HepG2 (cell line): ENCODE measurements around the gene TK1. TPM values are rescaled to one million over a fixed set of nuclear protein-coding genes. Genes with fewer than 3 reads are reported as not detected.

Experiments
- BRD4 ChIP-seq: sonication (generic); formaldehyde crosslinking; IDR thresholded peaks from 2 replicates; pipeline ENCODE4 v1.4.0; 2020; ENCODE audit warnings: missing genetic modification reagents
- KDM4B ChIP-seq: sonication (generic); formaldehyde crosslinking; IDR thresholded peaks from 2 replicates; pipeline ENCODE4 v1.4.0; 2020; ENCODE audit warnings: missing genetic modification reagents
- MIER3 ChIP-seq: IDR thresholded peaks from 2 replicates; pipeline ENCODE4 v1.6.1; 2016; ENCODE audit warnings: missing compliant biosample characterization, borderline replicate concordance
- NBN ChIP-seq: fragments of 450-650 bp; conservative IDR thresholded peaks from 2 replicates; pipeline ENCODE4 v1.6.1; 2017
- RFX1 ChIP-seq: fragments of 450-650 bp; IDR thresholded peaks from 2 replicates; pipeline ENCODE4 v1.6.1; 2017
- SAP130 ChIP-seq: IDR thresholded peaks from 2 replicates; pipeline ENCODE4 v1.6.1; 2016; ENCODE audit warnings: low read depth
- SMC3 ChIP-seq: IDR thresholded peaks from 2 replicates; pipeline ENCODE4 v1.6.1; 2011; ENCODE audit warnings: low read length, improper control_type of control experiment
- SRSF1 ChIP-seq: fragments of 200-400 bp; formaldehyde crosslinking; optimal IDR thresholded peaks from 2 replicates; pipeline ENCODE3; 2017; ENCODE audit warnings: mild to moderate bottlenecking, low read depth, low read length, moderate library complexity
- ZNF160 ChIP-seq: sonication (generic); formaldehyde crosslinking; IDR thresholded peaks from 2 replicates; pipeline ENCODE4 v1.8.0; 2022; ENCODE audit warnings: mild to moderate bottlenecking, inconsistent platforms, missing genetic modification reagents
- ZNF34 ChIP-seq: sonication (generic); formaldehyde crosslinking; IDR thresholded peaks from 2 replicates; pipeline ENCODE4 v1.4.0; 2020; ENCODE audit warnings: mild to moderate bottlenecking, missing genetic modification reagents, borderline replicate concordance
- ZSCAN31 ChIP-seq: sonication (generic); formaldehyde crosslinking; IDR thresholded peaks from 2 replicates; pipeline ENCODE4 v1.5.0; 2020; ENCODE audit warnings: low read depth, mild to moderate bottlenecking, missing genetic modification reagents
- polyA plus RNA-seq, 8 experiments: library from polyadenylated mRNA; depleted of rRNA in 3 of 8; stranded (reverse) in 7 of 8; unstranded in 1 of 8; fragments of >200 nt; fragmentation: Illumina TruSeq in 4 of 8; extraction: Trizol in 4 of 8; gene quantifications; 2 replicates each; pipeline versions ENCODE4 v1.2.1 to v1.2.3, GENCODE V29; 2011 to 2016; ENCODE audit warnings: low read depth in 4 of 8, missing spikeins in 1 of 8, mixed read lengths in 1 of 8; ENCODE audit not compliant: insufficient read depth in 1 of 8
- total RNA-seq, 5 experiments: library from RNA; depleted of rRNA; stranded (reverse); fragments of >200 nt; fragmentation: Illumina TruSeq; extraction: Trizol; gene quantifications; 2 replicates each; pipeline ENCODE4 v1.2.3, GENCODE V29; 2016; ENCODE audit warnings: low read depth in 1 of 5
- TF ChIP-seq, protein P1 (sequence below): sonication (generic); formaldehyde crosslinking; IDR thresholded peaks from 2 replicates; pipeline ENCODE4 v1.5.0; 2020; ENCODE audit warnings: mild to moderate bottlenecking, missing genetic modification reagents, borderline replicate concordance
- TF ChIP-seq, protein P2 (sequence below): IDR thresholded peaks from 2 replicates; pipeline ENCODE4 v1.6.1; 2016; ENCODE audit warnings: control low read depth
- TF ChIP-seq, protein P3 (sequence below): sonication (generic); formaldehyde crosslinking; IDR thresholded peaks from 2 replicates; pipeline ENCODE4 v1.8.1; 2022; ENCODE audit warnings: low read depth, mild to moderate bottlenecking, missing genetic modification reagents
- TF ChIP-seq, protein P4 (sequence below): IDR thresholded peaks from 2 replicates; pipeline ENCODE4 v1.6.1; 2016; ENCODE audit warnings: low read depth, control low read depth
- TF ChIP-seq, protein P5 (sequence below): sonication (generic); formaldehyde crosslinking; IDR thresholded peaks from 2 replicates; pipeline ENCODE4 v1.8.0; 2022; ENCODE audit warnings: mild to moderate bottlenecking, missing genetic modification reagents; ENCODE audit not compliant: insufficient replicate concordance

Gene TK1
- total and polyA plus RNA-seq, 2 of the 13 experiments (the other 11 are each of a cell fraction or from before 2014, with no cell fraction given) = 45.0 to 96.0 TPM

DNA sequence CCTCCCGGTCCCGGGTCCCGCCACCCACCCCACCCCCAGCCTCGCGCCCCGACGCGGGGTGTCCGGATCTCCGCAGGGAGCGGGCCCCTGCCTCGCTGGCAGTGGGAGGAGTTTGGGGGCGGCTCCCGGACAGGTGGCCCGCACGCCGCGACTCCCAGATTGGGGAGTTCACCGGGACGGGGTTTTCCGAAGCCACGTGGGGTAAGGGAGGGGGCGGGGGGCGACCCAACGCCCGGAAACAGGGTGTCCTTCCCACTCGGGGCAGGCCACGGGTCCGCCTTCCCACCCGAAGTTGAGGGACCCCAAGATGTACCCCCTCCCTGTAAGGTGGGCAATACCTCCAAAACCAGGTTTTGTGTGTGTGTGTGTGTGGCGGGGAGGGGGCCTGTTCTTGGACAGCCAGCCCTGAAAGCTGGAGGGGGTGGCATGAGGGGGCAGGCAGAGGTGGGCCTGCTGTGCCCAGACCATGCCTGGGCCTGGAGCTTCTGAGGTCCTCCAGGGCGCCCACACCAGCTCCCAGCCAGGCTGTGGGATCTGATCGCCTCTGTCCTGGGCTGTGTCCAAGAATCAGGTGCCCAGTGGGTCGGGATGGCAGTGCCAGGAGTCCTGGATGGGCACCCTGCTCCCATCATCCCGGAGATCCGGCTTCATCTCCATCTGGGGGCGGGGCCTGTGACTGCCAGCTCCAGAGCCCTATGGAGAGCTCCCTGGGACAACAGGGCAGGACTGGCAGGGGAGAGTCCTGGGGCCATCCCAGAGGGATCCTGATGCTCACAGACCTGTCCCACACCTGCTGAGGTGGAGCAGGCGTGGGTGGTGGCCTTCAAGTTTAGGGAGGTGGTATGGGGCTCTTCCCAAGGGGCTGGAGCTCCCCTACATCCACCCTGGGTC, 17.7 kb downstream of the TK1 start (continued):
- TF ChIP-seq, protein P1, sequence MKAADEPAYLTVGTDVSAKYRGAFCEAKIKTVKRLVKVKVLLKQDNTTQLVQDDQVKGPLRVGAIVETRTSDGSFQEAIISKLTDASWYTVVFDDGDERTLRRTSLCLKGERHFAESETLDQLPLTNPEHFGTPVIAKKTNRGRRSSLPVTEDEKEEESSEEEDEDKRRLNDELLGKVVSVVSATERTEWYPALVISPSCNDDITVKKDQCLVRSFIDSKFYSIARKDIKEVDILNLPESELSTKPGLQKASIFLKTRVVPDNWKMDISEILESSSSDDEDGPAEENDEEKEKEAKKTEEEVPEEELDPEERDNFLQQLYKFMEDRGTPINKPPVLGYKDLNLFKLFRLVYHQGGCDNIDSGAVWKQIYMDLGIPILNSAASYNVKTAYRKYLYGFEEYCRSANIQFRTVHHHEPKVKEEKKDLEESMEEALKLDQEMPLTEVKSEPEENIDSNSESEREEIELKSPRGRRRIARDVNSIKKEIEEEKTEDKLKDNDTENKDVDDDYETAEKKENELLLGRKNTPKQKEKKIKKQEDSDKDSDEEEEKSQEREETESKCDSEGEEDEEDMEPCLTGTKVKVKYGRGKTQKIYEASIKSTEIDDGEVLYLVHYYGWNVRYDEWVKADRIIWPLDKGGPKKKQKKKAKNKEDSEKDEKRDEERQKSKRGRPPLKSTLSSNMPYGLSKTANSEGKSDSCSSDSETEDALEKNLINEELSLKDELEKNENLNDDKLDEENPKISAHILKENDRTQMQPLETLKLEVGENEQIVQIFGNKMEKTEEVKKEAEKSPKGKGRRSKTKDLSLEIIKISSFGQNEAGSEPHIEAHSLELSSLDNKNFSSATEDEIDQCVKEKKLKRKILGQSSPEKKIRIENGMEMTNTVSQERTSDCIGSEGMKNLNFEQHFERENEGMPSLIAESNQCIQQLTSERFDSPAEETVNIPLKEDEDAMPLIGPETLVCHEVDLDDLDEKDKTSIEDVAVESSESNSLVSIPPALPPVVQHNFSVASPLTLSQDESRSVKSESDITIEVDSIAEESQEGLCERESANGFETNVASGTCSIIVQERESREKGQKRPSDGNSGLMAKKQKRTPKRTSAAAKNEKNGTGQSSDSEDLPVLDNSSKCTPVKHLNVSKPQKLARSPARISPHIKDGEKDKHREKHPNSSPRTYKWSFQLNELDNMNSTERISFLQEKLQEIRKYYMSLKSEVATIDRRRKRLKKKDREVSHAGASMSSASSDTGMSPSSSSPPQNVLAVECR = no peak
- no peak for TF ChIP-seq ZSCAN31
- no peak for TF ChIP-seq ZNF160 (CRISPR knock-in tag)
- TF ChIP-seq SRSF1 = peak; percentile 79
- TF ChIP-seq SAP130 (CRISPR knock-in tag) = peak; percentile 20; the same call in 1 of the 2 replicates
- TF ChIP-seq, protein P2, sequence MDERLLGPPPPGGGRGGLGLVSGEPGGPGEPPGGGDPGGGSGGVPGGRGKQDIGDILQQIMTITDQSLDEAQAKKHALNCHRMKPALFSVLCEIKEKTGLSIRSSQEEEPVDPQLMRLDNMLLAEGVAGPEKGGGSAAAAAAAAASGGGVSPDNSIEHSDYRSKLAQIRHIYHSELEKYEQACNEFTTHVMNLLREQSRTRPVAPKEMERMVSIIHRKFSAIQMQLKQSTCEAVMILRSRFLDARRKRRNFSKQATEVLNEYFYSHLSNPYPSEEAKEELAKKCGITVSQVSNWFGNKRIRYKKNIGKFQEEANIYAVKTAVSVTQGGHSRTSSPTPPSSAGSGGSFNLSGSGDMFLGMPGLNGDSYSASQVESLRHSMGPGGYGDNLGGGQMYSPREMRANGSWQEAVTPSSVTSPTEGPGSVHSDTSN (CRISPR knock-in tag) = peak; percentile 77
- no peak for TF ChIP-seq KDM4B (CRISPR knock-in tag)
- TF ChIP-seq, protein P3, sequence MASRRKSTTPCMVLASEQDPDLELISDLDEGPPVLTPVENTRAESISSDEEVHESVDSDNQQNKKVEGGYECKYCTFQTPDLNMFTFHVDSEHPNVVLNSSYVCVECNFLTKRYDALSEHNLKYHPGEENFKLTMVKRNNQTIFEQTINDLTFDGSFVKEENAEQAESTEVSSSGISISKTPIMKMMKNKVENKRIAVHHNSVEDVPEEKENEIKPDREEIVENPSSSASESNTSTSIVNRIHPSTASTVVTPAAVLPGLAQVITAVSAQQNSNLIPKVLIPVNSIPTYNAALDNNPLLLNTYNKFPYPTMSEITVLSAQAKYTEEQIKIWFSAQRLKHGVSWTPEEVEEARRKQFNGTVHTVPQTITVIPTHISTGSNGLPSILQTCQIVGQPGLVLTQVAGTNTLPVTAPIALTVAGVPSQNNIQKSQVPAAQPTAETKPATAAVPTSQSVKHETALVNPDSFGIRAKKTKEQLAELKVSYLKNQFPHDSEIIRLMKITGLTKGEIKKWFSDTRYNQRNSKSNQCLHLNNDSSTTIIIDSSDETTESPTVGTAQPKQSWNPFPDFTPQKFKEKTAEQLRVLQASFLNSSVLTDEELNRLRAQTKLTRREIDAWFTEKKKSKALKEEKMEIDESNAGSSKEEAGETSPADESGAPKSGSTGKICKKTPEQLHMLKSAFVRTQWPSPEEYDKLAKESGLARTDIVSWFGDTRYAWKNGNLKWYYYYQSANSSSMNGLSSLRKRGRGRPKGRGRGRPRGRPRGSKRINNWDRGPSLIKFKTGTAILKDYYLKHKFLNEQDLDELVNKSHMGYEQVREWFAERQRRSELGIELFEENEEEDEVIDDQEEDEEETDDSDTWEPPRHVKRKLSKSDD (CRISPR knock-in tag) = no peak
- TF ChIP-seq SMC3 = no peak
- no peak for TF ChIP-seq ZNF34
- no peak for TF ChIP-seq RFX1
- no peak for TF ChIP-seq MIER3 (CRISPR knock-in tag)
- TF ChIP-seq NBN = no peak
- no peak for TF ChIP-seq BRD4 (CRISPR knock-in tag)
- TF ChIP-seq, protein P4, sequence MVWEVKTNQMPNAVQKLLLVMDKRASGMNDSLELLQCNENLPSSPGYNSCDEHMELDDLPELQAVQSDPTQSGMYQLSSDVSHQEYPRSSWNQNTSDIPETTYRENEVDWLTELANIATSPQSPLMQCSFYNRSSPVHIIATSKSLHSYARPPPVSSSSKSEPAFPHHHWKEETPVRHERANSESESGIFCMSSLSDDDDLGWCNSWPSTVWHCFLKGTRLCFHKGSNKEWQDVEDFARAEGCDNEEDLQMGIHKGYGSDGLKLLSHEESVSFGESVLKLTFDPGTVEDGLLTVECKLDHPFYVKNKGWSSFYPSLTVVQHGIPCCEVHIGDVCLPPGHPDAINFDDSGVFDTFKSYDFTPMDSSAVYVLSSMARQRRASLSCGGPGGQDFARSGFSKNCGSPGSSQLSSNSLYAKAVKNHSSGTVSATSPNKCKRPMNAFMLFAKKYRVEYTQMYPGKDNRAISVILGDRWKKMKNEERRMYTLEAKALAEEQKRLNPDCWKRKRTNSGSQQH = no peak
- TF ChIP-seq, protein P5, sequence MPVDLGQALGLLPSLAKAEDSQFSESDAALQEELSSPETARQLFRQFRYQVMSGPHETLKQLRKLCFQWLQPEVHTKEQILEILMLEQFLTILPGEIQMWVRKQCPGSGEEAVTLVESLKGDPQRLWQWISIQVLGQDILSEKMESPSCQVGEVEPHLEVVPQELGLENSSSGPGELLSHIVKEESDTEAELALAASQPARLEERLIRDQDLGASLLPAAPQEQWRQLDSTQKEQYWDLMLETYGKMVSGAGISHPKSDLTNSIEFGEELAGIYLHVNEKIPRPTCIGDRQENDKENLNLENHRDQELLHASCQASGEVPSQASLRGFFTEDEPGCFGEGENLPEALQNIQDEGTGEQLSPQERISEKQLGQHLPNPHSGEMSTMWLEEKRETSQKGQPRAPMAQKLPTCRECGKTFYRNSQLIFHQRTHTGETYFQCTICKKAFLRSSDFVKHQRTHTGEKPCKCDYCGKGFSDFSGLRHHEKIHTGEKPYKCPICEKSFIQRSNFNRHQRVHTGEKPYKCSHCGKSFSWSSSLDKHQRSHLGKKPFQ (CRISPR knock-in tag) = peak; percentile 3
